COLO668 (cell line): Measurements from ENCODE around the gene SPIB.
A peak's percentile ranks its signal among the peaks of the same experiment; 100 is the strongest.
"Not testable (repeated sequence)": the region's sequence is repeated elsewhere in the genome, so short reads cannot be mapped to it uniquely, and the experiment has no call there.

Experiments used
- DNase-seq: peaks from one replicate; lab custom pipeline; 2025; ENCODE audit not compliant: unreplicated experiment; lab: John Stamatoyannopoulos, UW

The SPIB gene

GRCh38 chr19:50390952-50391351 is 27.8 kb upstream of the SPIB start:
- DNase-seq, result not testable (repeated sequence)

DNA sequence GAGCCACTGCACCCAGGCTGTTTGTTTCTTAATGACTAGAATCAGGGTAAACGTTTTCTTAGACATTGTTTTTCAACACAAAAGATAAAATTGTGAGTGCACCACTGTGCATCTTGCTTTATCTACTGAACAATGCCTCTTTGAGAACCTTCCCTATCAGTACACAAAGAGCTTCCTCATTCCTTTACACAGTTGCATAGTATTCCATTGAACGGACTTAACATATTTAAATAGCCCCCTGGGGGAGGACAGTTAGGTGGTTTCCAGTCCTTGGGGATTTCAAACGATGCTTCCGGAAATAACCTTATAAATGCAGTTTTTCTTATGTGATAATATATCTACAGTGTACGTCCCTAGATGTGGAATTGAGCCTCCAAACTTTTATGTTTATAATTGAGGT is 26.0 kb upstream of the SPIB start:
- DNase-seq, result no peak

GRCh38 chr19:50393589-50393988 is 25.1 kb upstream of the SPIB start:
- no peak for DNase-seq

DNA sequence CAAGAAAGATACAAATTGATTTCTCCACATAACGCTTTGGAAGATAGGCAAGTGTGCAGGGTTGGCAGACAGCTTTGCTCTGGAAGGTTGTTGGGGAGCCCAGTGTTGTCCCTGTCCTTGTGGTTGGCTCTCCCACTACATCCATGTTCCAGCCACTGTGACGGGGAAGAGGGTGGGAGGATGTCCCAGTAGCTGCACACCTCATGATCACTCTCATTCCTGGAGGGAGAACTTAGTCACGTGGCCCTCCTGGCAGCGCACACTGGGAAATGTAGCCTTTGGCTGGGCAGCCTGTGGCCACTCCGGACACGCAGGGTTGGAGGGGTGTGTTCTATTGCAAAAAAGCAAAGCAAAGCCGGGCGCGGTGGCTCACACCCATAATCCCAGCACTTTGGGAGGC is 24.7 kb upstream of the SPIB start:
- no peak for DNase-seq

- no peak for DNase-seq
These were observed 19.9 kb upstream of the SPIB start for GRCh38 chr19:50398675-50399367.

- no peak for DNase-seq
These were observed 19.4 kb upstream of the SPIB start for GRCh38 chr19:50399368-50399745.

- no peak for DNase-seq
These were observed 16.9 kb upstream of the SPIB start for GRCh38 chr19:50401605-50402450.

DNA sequence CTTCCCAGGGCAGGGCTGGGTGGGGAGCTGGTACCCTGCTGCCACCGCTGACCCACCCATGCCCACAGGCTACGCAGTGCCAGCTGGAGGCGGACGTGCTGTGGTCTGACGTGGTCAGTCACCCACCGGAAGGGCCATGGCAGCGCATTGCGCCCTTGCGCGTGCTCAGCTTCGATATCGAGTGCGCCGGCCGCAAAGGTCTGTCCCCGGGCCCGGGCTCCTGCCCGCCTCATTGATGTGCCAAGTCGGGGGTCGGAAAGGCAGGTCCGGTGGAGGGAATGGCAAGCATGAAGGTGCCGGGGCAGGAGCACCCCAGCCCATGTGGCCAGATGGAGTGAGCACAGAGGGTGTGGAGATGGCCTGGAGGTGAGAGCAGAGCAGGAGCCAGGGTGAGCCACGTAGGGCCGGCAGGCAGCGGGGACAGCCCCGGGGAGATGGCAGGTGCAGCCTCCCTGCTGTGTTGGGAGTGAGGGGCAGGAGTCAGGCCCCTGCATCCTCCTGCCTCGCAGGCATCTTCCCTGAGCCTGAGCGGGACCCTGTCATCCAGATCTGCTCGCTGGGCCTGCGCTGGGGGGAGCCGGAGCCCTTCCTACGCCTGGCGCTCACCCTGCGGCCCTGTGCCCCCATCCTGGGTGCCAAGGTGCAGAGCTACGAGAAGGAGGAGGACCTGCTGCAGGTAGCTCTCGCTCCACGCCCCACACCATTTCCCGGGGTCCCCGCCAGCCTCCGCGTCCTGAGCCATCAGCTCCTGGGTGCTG is 16.0 kb upstream of the SPIB start:
- no peak for DNase-seq

- DNase-seq, result no peak
These were observed 12.4 kb upstream of the SPIB start for GRCh38 chr19:50406156-50406820.

- no peak for DNase-seq
These were observed 11.9 kb upstream of the SPIB start for GRCh38 chr19:50406829-50407228.

GRCh38 chr19:50409347-50409746 is 9.4 kb upstream of the SPIB start:
- no peak for DNase-seq

DNA sequence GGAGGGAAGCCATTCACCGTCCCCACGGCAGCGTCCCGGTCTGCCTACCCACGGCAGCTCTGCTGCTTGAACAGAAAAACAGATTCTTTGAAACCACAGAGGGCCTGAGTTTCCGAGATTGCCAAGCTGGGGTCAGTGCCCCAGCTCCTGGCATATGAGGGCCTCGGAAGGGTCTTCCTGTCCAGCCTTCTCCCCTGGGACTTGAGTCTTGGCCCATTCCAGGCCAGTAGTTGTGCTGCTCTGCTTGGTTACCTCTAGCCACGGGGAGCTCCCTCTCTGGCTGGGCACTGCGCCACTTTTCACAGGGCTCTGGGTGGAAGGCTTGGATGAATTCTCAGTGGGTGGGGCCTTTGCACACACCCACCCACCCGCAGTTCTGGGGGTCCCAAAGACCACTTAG is 8.6 kb upstream of the SPIB start:
- no peak for DNase-seq

DNA sequence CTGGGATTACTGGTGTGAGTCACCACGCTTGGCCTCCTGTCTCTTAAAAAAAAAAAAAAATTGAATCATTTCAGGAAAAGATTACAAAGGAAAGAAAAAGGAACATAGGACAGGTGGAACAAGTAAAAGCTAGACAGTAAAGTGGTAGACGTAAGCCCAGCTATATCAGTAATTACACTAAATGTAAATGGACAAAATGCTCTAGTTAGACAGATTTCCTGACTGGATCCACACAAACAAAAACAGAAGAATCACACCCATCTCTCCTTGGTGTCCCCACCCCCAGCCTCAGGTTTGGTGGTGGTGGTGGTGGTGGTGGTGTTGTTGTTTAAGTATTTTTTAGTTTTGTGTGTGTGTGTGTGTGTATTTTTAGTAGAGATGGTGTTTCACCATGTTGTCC is 6.3 kb upstream of the SPIB start:
- no peak for DNase-seq

DNA sequence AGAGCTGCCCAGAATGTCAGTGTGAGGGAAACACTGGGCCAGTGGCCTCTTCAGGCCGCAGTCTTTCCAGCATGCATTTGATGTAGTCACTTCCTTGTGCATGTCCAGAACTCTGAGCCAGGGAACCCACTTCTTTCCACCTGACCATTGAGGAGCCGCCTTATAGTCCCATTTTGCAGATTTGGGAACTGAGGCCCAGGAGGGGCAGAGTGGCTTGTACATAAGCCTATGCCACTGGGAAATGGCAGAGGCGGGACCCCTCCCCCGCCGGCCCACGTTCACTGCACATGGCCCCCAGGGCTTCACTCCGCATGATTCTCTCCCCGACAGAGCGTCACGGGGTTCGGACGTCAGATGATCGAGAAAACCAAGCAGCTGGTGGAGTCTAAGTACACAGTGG is 5.6 kb upstream of the SPIB start:
- no peak for DNase-seq

- no peak for DNase-seq
These were observed 5.2 kb upstream of the SPIB start for GRCh38 chr19:50413531-50413930.

GRCh38 chr19:50414864-50415660 is 3.7 kb upstream of the SPIB start:
- peak; percentile 59 for DNase-seq

DNA sequence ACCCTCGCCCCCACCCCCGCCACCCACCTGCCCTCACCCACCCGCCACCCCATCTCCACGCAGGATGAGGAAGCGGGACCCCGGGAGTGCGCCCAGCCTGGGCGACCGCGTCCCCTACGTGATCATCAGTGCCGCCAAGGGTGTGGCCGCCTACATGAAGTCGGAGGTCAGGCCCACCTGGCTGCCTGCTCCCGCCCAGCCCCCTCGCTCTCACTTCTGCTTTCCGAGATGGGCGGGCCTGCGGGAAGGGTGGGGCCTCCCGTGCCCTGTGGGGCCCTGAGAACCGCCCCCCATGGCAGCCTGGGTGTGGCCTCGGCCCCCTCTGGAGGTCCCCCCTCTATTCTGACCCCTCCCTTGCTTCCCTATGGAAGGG is 3.1 kb upstream of the SPIB start:
- DNase-seq, result no peak

DNA sequence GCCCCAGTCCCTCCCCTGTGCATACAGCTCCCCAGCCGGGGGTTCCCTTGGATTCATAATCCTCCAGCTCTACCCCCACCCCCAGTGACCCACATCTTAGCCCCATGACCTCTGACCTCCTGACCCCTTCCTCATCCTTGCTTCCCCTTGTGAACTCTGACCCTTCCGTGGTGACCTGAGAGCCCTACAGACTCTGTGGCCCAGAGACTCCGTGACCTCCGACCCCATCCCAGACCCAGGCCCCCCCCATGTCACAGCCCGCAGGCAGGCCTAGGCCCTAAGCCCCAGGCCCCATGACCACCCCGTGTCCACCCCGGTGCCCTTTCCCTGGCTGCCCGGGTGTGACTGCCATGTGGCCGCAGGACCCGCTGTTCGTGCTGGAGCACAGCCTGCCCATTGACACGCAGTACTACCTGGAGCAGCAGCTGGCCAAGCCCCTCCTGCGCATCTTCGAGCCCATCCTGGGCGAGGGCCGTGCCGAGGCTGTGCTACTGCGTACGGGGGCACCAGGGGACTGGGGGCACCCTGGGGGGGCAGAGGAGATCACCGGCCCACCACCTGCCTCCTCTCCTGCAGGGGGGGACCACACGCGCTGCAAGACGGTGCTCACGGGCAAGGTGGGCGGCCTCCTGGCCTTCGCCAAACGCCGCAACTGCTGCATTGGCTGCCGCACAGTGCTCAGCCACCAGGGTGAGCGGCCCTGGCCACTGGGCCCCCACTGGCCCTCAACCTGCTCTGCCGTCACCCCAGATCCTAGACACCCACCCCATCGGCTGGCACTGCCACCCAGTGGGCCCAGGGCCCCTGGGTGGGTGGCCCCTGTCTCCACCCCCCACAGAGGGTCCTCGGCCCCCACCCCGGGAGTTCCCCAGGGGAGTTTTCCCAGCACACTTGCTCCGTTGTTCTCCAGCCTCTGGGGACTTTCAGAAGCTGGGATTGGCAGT is 2.4 kb upstream of the SPIB start:
- no peak for DNase-seq
